Measurements from ENCODE around the gene RGS19.
"Not testable (repeated sequence)": the region's sequence is repeated elsewhere in the genome, so short reads cannot be mapped to it uniquely, and the experiment has no call there.

RGS19 gene

DNA sequence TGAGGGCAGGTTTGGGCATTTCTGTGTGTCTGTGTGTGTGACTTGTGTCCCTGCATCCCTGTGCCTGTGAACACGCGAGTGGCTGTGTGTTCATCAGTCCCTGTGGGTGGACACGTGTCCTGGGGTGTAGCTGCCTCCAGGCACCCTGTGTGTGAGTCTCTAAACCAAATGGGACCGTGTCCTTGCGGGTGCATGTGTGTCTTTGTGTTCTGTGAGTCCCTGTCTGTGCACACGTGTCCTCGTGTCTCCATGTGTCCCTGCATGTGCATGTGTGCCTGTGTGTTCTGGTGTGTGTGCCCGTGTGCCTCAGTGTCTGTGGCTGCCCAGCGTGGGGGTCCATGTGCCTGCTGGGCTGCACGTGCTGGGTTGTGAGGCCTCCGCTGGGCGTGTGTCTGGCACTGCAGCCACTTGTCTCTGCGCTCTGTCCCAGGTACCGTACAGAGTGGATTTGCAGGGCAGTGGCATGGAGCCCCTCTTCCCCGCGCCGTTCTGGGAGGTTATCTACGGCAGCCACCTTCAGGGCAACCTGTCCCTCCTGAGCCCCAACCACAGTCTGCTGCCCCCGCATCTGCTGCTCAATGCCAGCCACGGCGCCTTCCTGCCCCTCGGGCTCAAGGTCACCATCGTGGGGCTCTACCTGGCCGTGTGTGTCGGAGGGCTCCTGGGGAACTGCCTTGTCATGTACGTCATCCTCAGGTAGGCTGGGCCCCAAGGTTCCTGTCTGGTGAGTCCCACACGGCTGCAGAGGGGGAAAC, 13.1 kb upstream of the RGS19 start:
- DNase-seq, result no peak

DNA sequence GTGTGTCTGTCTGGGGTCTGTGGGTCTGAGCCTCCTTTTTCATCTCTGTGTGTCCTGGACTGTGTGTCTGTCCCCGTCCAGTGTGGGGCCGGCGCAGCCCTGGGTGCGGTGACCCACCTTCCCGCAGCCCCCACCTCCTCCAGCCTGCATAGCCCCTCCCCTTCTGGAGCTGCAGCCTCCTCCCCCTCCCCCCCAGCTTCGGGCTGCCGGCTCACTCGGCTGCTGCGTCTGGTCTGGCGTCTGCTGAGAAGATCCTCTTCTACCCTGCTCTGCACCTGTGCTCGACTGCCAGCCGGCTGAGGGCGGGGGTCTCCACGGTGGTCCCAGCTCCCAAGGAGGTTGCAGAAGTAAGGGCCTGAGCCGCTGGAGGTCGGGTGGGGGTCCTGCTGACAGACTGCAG, 12.5 kb upstream of the RGS19 start:
- DNase-seq, result peak; percentile 34

DNA sequence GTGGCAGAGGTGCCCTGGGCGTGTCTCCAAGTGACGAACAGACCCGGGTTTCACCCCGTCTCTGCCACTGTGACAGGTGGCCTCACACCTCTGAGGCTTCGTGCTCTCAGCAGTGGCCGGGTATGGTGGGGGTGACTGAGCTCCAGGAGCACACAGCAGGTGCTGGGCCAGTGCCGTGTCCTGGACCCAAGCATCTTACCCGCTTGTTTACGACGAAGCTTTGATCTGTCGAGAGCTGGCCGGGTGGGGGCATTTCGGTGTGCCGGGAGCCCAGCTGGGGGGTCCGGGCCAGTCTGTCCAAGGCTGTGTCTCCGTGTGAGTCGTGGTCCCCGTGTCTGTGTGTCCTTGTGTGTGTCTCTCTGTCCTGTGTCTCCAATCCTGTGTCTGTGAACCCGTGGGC, 12.0 kb upstream of the RGS19 start:
- DNase-seq, result no peak

DNA sequence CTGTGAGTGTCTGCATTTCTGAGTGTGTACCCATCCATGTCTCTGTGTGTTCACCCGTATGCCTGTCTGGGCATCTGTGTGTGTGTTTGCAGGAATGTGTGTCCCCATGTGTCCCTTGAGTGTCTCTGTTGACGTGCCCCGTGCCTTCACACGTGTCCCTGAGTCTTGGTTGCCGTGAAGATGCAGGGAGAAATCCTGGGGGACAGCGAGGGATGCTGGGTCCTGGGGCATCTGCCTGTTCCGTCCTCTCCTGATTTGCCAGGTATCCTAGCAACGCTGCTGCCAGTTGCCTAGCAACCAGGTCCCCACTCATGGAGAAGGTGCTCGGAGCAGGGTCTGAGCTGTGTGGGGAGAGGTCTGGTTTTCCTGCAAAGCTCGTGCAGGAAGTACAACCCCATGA, 10.8 kb upstream of the RGS19 start:
- peak; percentile 38 for DNase-seq

DNA sequence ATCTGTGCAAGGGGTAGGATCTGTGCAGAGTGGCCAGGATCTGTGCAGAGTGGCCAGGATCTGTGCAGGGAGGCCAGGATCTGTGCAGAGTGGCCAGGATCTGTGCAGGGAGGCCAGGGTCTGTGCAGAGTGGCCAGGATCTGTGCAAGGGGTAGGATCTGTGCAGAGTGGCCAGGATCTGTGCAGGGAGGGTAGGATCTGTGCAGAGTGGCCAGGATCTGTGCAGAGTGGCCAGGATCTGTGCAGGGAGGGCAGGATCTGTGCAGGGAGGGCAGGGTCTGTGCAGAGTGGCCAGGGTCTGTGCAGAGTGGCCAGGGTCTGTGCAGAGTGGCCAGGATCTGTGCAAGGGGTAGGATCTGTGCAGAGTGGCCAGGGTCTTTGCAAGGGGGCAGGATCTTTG, 9.3 kb upstream of the RGS19 start:
- not testable (repeated sequence) for DNase-seq

DNA sequence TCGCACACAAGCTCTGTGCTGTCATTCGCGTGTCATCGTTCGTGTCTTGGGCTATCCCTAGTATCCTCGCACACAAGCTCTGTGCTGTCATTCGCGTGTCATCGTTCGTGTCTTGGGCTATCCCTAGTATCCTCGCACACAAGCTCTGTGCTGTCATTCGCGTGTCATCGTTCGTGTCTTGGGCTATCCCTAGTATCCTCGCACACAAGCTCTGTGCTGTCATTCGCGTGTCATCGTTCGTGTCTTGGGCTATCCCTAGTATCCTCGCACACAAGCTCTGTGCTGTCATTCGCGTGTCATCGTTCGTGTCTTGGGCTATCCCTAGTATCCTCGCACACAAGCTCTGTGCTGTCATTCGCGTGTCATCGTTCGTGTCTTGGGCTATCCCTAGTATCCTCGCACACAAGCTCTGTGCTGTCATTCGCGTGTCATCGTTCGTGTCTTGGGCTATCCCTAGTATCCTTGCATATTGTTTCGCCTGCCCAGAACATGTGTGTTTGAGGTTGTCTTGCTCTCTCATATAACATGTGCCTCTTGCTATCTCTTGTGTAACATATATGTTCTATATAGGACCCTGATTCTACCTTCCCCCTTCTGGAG, 8.0 kb upstream of the RGS19 start:
- DNase-seq, result not testable (repeated sequence)

DNA sequence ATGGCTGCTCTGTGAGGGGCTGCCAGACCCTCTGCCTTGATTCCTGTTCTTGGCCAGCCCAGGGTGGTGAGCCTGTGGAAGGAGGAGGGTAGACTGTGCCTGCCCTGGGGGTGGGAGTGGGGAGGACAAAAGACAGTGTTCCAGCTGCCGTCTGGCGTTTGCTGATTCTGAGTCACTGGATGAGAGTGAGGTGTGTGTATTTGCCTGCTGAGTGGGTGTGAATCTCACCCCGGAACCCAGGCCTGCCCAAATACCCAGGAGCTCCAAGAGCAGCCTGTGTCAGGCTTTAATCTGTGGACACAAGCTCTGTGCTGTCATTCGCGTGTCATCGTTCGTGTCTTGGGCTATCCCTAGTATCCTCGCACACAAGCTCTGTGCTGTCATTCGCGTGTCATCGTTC, 7.5 kb upstream of the RGS19 start:
- DNase-seq, result peak; percentile 27

DNA sequence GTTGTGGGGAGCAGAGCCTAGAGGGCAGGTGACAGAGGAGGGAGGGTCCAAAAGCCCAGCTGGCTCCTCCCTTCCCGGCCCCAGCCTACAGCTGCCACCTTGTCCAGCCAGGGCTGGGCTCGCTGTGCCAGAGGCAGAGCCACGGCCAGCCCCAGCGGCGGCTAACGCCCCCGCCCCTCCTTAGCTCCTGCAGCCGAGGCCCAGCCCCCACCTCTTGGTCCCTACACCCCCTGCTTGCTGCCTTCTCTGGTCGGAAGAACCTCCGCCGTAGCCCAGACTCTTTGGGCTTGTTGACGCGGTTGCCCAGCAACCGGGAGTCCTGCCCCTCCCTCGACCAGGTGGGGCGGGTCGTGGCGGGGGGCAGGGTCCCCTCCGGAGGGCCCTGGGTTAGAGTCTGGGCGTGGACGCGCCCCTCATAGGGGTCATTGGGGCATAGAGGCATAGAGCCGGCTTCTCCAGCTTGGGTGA, 5.4 kb upstream of the RGS19 start:
- DNase-seq, result peak; percentile 53

DNA sequence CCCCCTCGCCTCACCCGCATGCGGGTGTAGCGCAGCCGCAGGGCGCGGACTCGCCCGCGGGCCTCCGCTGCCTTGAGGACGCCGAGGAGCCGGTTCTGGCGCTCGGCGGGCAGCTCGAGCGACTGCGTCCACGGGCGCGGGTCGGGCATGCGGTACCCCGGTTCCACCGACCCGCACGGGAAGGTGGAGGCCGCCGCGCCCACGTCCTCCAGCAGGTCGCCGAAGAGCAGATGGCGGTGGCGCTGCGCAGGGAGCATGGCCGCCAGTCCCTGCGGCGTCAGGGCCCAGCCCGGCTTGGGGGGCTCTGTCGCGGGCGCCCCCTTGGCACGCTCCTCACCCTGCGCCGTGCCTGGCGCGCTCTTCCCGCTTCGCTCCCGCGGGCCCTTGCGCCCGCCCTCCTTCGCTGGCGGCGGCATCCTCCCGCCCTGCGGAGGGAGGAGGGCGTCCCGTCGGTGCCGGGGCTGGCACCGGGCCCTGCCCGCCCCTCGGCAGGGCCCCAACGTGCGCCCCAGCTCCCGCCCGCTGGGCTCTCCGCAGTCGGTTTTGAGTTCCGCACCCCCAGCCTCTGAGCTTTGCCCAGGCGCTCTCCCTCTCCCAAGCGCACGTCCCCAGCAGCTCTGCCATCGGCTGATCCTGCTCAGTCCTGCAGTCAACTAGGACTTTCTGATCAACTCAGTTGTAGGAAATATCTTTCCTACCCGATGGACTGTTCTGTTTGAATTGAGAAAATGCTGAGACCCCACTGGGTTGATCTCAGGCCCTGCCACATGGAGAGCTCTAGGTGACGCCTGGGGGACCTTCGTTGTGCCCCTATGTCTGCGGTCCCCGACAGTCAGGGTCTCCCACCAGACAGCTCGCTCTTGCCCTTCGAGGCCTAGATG, 4.7 kb upstream of the RGS19 start, which contains the start of gene LKAAEAR1:
Gene LKAAEAR1 (minus strand): TSS at position 595 of the 881 bp plus-strand sequence. CDS start 179 bp downstream, at position 416.
- peak; percentile 59 for DNase-seq

DNA sequence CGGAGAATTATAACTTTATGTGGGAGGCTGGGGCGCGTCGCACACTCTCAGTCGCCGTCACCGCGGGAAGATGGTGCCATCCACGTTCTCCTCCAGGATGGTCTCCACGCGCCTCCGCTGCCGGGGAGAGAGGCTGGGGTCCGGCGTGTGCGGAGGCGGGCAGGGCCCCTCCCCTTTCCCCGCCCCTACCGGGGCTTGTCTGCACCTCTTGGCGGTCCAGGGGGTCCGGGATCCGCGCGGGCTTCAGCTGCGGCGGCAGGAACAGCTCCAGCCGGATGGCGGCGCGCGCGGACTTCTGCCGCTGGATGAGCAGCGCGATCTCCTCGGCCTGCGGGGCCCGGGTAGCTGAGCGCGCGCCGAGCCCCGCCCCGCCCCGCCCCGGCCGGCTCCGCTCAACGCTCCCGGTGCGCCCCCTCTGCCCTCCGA, 4.1 kb upstream of the RGS19 start:
- peak; percentile 85 for DNase-seq

DNA sequence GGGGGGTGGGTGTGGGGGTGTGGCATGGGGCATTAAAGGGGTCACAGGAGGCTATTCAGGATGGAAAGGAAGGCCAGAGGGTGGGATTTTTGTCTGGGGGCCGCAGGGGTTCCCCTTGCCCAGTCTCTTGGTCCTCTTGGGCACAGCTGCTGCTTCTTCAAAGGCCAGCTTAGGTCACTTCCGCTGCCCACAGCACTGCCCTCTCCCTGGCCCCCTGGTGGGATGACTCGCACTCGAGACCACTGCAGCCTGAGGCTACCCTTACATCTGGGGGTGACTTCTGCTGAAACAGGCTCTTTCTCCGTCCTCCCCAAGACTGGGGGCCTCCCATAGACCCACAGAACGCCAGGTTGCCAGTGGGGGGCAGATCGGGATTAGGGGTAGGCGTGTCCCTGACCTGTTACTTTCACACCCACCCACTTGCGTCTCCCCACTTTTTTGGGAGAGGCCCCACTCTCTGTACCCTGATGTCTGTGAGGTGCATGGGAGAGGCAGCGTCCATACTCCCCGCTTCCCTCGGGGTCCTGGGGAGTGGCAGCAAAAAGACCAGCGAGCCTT, 3.6 kb upstream of the RGS19 start:
- no peak for DNase-seq

DNA sequence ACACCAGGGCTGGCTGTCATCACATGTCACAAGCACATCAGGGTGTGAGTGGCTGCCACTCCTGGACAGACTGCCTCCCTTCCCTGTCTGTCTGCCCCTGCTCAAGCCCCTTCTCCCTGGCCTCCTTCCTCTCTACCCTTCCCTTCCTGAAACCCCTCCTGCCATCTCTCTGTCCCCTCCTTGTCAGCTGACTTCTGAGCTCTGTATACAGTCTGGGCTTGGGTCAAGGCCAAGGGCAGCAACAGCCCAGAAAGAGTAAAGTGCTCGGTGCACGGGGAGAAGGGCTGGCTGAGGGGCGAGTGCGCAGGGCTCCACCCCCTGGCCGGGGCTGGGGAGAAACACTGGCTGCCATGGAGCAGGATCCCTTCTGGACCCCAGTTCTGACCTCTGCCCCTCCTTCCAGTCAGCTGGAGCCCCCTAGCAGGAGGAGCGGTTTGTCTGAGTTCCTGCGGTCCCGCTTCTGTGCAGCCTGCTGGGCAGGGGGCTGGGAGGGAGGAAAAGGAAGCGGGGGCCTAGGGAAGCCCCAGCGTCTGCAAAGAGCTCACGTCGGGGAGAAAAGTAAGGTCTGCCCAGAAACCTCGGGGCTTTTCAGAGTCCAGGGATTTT, 2.9 kb upstream of the RGS19 start:
- no peak for DNase-seq

DNA sequence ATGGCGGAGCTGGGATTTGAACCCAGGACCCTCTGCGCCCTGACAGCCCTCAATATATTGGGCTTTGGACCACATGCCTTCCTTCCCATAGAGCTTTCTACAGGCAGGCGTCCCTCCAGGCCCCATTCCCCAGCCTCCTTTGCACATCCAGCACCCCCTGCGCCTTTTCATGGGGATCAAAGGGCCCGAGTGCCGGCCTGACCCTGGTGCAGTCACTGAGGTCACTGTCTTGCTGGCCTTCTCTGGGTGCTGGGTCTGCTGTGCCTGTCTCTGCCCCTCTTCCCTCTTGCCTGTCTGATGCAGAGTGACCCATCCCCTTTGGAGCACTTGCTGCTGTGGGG, 2.3 kb upstream of the RGS19 start:
- DNase-seq, result no peak

DNA sequence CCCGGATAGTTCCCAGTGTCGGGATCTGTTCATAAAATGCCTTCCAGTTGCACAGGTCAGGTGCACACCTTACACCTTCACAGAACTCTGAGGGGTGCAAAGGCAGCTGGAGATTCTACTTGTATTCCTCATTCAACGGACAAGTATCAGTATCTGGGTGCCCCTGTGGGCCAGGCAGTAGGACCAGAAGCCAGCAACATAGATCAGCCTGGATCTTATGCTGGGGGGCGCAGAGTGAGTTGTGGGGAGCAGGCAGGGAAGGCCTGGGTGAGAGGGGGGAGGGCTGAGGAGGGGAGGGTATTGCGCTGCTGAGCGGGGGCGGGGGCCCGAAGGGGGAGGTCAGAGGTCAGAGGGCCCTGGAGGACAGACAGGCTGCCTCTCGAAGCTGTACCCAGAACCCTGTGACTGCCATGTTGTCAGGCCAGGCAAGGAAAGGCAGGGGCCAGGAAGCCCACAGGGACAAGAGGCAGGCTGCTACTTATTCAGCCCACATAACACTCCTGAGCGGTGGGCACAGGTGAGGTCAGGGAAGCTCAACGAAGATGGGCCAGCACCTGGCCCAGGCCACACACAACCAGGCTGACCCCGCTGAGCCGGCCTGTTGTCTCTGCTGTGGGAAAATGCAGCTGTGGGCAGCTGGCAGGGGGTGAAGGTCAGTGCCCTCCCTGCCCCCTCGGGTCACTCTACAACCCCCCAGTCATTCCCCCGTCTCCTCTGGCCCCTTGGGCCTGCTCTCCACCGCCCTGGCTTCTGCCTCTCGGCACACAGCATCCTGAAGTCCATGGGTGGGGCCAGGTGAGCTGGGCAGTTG, 1.7 kb upstream of the RGS19 start:
- no peak for DNase-seq

DNA sequence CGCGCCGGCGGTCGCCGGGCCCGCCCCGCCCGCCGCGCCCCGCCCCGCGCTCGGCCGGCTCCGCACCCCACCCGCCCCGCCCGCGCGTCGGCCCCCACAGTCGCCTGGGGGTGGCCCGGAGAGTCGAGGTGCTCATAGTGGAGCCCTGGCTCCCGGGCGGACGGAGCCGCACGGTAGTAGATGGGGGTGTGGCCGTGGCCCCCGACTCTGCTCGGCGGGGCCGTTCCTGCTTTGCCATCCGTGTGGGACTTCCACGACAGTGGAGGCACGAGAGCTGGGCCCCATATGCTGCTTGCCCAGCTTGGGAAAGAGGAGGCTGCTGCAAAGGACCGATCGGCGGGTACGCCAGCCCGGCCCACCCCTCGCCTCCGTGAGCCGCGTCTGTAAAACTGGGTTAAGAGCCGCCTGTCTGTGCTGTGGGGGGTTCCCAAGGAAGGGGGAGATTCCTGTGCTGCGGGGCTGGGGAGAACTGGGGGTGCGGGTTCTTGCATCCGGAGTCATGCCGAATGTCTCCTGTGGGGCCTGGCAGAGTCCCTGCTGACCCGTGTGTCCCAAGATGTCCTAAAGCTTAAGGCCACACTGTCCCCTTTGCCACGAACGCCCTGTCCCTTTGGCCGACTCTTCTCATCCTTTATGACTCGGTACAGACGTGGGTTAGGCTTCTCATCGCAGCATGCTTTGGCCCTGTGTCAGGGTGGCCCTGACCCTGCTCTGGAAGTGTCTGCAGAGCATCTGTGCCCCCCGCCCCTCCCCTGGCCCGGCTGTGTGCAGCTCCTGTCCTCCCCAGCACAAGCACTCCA, 895 bp upstream of the RGS19 start, which contains the start of gene OPRL1:
Gene OPRL1 (plus strand): TSS at position 70 of the 800 bp plus-strand sequence. CDS start 12,639 bp downstream, outside the sequence.
- DNase-seq, result no peak

DNA sequence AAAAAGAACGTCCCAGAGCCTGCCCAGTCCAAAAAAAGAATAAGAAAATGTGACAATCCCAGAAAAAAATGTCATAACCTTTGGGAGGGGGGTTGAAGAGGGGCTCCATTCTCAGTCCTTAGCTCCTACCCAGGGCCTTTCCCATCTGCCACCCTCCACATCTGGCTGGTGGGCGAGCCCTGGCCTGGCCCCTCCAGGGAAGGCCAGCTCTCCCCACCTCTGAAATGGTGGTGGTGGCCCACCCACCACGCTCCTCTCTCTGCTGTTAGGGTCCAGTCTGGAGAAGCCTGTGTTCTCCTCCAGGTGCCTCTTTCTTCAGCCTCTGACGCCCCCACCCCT, 415 bp downstream of the RGS19 start:
- DNase-seq, result no peak

DNA sequence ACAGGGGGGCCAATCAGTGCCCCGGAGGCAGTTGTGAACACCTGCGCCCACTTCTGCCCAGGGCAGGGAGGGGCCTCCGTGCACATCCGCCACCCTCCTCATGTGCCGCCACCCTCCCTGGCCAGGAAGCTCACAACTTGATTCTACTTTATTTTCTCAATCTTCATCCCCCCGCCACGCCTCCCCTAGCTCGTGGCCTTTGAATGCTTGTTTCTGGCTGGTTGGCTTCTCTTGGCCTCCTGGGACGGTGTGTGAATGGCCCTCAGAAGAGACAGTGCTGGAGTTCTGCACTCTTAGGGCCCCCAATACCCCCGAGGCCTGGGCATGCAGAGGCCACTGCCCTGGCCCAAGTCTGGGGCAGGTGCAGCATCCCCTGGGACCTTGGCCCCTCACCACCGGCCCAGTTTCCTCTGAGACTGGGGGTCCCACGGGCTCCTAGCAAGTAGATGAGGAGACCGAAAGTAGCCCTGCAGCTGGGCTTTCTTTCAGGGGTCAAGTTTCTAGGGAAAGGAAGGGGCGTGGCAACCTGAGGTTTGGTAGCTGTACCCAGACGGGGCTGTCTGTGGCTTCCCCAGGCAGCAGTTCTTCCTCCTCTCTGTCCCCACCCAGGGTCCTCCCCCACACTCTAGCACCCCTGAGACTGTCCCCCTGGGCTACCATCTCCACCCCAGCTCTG, 1.3 kb downstream of the RGS19 start:
- DNase-seq, result no peak

DNA sequence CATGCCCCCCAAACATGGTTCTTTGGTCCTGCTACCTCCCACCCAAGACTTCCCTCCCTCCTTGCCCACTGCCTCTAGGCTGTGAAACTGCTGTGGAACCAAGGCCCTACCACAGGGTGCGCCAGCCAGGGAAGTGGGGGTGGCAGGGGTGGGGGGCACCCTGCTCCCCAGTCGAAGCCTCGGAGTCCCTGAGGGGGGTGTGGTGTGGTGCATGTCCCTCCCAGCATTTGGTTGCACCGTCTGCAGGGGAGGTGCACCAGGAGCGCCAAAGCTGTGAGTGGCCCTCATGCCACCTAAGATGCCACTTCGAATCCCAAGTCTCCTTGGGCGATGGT, 1.8 kb downstream of the RGS19 start:
- no peak for DNase-seq

DNA sequence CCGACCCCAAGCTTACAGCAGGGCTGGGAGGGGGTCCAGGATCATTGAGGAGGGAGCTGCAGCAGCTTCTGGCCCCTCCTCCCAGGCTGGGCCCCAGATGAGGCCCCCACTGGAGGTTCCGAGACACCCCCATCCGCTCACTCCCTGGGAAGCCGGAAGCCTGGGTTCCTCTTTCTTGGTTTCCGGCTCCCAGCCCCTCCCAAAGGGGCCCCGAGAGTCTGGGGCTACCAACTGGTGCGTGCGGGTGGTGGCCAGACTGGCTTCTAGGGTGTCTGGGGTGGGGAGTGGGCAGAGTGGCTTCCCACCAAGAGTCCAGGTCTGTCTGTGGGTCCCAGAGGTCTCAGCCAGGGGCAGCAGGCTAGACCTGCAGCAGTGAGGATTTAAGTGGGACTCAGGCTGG, 2.2 kb downstream of the RGS19 start:
- DNase-seq, result no peak
